ENCODE results near the gene MLX.
"Not testable (repeated sequence)": the region's sequence is repeated elsewhere in the genome, so short reads cannot be mapped to it uniquely, and the experiment has no call there.

MLX gene

GRCh38 chr17:42555961-42556617, 10.8 kb upstream of the MLX start:
- DNase-seq: not testable (repeated sequence)

- no peak for DNase-seq
These were observed 7.8 kb upstream of the MLX start for GRCh38 chr17:42559075-42559474.

GRCh38 chr17:42560246-42560645, 6.7 kb upstream of the MLX start:
- no peak for DNase-seq

GRCh38 chr17:42561897-42562387, 5.0 kb upstream of the MLX start, which contains the start of gene COASY:
TSS of gene COASY (plus strand) at chr17:42562148. CDS start at chr17:42562623, 475 bp downstream.
- DNase-seq: peak; percentile 91 to 94

GRCh38 chr17:42562388-42563142, 4.3 kb upstream of the MLX start:
- DNase-seq: no peak

GRCh38 chr17:42563143-42563509, 3.8 kb upstream of the MLX start:
- no peak for DNase-seq

GRCh38 chr17:42563543-42563942, 3.4 kb upstream of the MLX start:
- no peak for DNase-seq

- DNase-seq: no peak
These were observed 3.0 kb upstream of the MLX start for GRCh38 chr17:42563950-42564349.

- DNase-seq: no peak
These were observed 1.9 kb upstream of the MLX start for GRCh38 chr17:42564815-42565522.

- DNase-seq: no peak
These were observed 1.2 kb upstream of the MLX start for GRCh38 chr17:42565523-42566214.

GRCh38 chr17:42566215-42566882, 551 bp upstream of the MLX start:
- no peak for DNase-seq

GRCh38 chr17:42568341-42569111, 1.6 kb downstream of the MLX start:
- DNase-seq: no peak

- no peak for DNase-seq
These were observed 4.7 kb downstream of the MLX start for GRCh38 chr17:42571435-42572225.

GRCh38 chr17:42573095-42573494, 6.2 kb downstream of the MLX start:
- DNase-seq: no peak

GRCh38 chr17:42574463-42574862, 7.6 kb downstream of the MLX start:
- no peak for DNase-seq

- no peak for DNase-seq
These were observed 10.2 kb downstream of the MLX start for GRCh38 chr17:42577140-42577531.

- DNase-seq: peak; percentile 93 to 94
These were observed 10.8 kb downstream of the MLX start, which contains the start of gene PSMC3IP for GRCh38 chr17:42577532-42578281. TSS of gene PSMC3IP (minus strand) at chr17:42577729. CDS start at chr17:42577686, 43 bp downstream.

GRCh38 chr17:42578282-42578869, 11.5 kb downstream of the MLX start:
- DNase-seq: peak; percentile 63 to 73

- DNase-seq: no peak
These were observed 13.1 kb downstream of the MLX start for GRCh38 chr17:42579794-42580551.

Data from stimulated activated CD4-positive, alpha-beta T cell treated with anti-CD3 and anti-CD28 coated beads, Interleukin-2, amount 100 ng/mL, for 48 hours (primary cell).